Measurements from ENCODE around the gene PSMC3.

The PSMC3 gene

DNA sequence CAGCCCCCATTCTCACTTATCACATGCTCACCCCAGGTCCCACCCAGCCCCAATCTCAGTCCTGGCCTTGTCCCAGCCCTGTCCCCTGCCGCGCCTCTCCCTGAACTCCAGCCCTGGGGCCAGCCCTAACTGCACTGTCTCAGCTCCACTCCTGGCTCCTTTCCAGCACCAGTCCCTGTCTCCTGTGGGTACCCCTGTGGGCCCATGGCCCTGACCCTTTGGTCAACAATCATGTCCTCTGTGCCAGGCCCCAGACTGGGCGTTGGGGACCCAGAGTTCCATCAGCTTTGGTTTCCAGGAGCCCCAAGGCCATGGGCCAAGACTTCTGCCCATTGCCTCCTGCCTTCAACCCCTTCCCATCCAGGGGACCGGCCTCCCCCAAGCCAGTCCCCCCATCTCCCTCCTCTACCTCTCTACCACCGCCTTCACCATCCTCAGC, 48.6 kb downstream of the PSMC3 start:
- no peak for DNase-seq (ENCODE audit: extremely low read depth in 1 of 2, low read depth in 1 of 2)

DNA sequence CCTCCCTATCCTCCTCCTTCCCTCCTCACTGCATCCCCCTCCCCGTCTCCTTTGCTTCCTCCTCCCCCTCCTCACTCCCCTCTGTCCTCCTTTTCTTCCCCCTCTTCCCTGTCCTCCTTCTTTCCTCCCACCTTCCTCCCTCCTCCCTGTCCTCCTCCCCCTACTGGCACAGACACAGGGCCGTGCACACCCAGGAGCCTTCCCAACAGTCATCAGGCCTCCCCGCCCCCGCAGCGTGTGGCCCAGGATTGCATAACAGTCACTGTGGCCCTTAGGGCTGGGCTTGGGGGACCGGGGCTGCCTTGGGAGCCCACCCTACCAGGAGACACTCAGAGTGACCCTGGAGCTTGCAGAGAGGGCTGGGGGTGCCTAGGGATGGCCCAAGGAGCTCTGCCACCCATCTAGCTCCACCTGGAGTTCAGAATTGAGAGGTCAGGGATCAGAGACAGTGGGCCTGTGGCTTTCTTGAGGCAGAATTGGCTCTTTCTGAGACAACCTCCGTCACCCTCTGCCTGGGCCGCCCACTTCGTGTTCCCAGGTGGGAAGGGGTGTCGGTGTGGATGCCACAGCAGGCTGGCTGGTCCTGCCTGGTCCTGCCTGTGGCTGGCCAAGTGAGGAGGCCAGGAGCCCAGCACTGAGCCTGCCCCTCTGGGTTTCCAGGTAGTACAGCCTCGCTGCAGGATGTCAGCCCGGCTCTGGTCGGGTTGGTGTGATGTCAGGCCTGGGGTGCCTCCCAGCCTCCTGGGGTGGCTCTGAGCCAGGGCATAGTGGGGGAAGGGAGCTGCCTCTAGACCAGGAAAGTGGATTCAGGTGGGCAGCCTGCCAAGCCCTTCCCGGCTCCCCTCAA, 49.5 kb downstream of the PSMC3 start:
- no peak for DNase-seq (ENCODE audit: extremely low read depth in 1 of 2, low read depth in 1 of 2)

DNA sequence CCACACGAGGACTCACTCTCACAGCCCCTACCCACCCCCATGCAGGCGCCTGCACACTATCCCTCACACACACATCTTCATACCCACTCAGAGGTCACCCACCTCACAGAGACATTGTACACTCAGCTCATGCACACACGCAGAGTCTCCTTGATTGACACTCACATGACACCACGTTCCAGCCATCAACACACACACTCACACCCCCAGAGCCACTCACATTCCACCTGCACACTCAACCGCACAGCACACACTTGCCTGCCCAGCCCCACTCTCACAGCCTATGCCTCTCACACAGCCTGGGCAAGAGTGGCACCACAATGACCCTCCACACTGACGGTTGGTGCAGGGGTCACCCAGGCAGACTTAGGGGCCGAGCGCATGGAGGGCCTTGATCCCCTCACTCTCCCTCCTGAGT, 50.1 kb downstream of the PSMC3 start:
- no peak for DNase-seq (ENCODE audit: extremely low read depth in 1 of 2, low read depth in 1 of 2)

DNA sequence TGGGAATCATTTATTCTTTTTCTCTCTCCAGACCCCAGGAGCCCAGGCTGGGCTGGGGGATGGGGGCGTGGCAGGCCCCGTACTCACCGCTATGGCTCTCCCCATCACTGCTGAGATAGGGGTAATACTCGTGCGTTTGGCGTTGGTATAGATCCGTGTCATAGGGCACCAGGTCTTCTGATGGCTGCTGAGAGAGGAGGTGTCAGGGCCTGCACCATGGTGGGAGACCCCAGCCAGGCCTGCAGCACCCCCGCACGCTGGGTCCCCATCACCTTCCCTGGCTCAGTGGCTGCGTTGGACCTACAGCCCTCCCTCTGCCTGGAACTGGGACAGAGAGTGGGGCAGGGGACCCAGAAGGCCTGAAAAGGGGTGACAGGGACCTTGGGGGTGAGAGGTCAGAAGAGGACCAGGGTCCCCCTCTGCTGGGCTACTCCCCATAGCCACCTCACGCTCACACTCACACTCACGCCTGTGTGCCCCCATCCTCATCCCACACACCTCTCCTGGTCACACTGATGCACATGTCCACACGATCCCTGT, 50.6 kb downstream of the PSMC3 start:
- no peak for DNase-seq (ENCODE audit: extremely low read depth in 1 of 2, low read depth in 1 of 2)

DNA sequence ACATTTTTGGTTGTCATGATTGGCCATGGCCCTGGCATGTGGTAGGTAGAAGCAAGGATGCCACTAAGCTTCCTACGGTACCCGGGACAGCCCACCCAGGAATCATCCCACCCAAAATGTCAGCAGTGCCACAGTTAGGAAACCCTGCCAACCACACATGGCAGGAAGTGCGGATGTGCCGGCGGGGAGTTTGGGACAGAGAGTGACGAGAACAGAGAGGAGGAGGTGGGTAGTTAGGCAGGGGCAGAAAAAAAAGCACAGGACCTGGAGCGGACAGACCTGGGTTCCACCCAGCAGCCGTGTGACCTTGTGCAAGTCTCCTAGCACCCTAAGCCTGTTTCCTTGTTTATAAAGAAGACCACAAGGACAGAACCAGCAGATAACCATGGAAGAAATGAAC, 51.2 kb downstream of the PSMC3 start:
- no peak for DNase-seq (ENCODE audit: extremely low read depth in 1 of 2, low read depth in 1 of 2)

DNA sequence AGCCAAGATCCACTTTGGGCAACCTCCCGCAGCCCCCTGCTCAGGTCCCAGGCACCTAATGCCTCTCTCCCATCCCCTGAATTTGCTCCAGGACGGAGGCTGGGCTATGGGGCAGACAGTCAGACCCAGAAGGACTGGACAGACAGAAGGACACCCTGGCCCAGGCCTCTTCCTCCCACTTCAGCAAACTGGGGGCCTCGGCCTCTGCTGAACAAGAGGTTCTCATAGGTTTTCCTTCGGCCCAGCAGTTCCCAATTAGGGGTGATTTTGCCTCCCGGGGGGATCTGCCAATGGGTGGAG, 51.6 kb downstream of the PSMC3 start:
- no peak for DNase-seq (ENCODE audit: extremely low read depth in 1 of 2, low read depth in 1 of 2)

DNA sequence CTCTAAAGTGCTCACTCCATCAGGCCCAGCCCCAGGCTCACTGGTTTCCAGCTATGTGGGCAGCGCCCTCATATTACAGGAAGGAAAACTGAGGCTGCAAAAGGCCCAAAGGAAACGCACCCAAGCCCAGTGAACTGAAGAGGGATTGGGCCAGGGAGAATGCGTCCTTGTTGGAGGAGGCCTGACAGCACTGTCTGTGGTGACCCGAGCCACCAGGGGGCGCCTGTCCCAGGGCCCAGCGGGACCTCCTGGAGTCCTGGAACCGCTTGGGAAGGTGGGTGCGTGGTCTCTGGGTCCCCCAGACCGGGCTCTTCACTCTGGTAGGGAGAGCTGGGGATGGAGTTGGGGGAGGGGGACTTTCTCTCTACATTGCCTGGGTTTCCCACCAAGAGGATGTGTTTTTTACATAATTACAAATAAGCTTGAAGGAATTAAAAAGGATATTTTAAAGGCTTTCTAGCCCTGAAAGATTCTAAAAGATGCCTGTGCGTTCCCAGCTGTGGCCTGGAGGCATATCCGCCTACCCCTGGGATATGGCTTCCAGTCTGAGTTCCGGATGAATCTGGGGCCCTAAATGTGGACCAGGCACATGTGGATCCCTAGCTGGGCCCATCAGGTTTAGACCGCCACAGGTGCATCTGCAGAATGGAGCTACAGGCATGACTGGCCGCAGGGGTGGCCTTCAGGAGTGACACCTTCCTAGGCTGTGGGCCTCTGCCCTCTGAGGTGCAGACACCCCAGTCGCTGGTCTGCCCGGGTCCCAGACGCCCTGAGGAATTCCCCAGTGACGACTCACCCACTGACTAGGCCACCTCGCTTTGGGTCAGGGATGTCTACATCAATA, 52.1 kb downstream of the PSMC3 start:
- DNase-seq (ENCODE audit: extremely low read depth in 1 of 2, low read depth in 1 of 2) = peak; percentile 68 to 82

DNA sequence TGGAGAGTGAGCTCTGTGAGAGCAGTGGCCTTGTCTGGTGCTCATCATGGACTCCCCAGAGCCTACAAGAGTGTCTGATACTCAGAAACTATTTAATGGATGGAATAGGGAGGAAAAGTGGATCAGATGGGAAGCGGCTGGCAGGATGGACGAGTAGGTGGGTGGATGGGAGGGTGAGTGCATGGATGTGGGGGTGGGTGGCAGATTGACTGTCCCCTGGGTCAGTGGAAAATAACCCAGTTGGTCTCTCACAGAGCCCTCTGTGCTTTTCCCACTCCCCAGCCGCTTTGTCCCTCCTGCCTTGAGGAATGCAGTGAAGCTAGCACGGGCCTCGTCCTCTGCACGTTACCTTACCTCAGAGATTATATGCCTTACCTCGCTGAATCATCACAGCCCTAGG, 53.8 kb downstream of the PSMC3 start:
- DNase-seq (ENCODE audit: extremely low read depth in 1 of 2, low read depth in 1 of 2) = no peak

DNA sequence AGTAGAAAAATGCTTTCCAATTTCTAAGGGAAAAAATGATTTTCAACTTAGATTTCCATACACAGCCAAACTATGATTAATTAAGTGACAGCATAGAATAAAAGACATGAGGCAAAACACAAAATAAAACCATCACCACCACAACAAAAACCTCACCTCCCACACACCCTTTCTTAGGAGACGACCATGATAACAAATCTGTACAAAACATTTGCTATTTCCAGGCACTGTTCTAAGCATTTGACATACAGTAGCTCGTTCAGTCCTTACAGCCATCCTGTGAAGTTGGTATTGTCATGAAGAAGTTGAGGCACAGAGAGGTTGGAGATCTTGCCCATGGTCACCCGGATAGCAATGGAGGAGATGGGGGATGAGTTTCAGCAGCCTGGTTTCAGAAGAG, 56.6 kb downstream of the PSMC3 start:
- no peak for DNase-seq (ENCODE audit: extremely low read depth in 1 of 2, low read depth in 1 of 2)

All from activated CD8-positive, alpha-beta memory T cell treated with anti-CD3 and anti-CD28 coated beads for 1 hour (primary cell).